Body of pancreas (tissue), 4 donors: ENCODE data around the gene FXR2.

Experiments
- POLR2A ChIP-seq, 3 donors: fragments of 450-650 bp; IDR thresholded peaks; one replicate each; pipeline ENCODE4 v1.6.1; 2016; ENCODE audit warnings: antibody characterized with exemption in 3 of 3, mild to moderate bottlenecking in 2 of 3
- TF ChIP-seq, protein P1 (sequence below), 7 experiments: fragments of 450-650 bp in 4 of 7; fragments of 200-600 bp in 3 of 7; sonication (generic) in 3 of 7; IDR thresholded peaks; one replicate each; pipeline ENCODE4 v1.5.1; 2016 to 2019; ENCODE audit warnings: antibody characterized with exemption in 7 of 7

DNA sequence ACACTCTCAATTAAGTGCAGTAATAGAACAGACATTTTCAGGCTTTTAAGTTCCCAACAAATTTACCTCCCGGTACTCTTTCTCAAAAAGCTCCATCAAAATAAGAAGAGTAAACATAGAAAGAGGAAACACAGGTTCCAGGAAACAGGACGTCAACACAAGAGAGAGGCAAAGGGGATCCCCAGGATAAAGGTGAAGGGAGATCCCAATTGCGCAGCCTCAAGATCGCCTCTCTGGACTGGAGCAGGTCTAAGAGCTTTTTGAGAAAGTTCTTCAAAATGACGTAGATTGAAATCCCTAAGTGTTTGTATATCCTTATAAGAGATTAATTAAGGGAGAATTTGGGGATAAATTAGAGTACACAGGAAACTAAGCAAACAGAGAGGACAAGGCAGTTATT lies 3.9 kb upstream of the FXR2 start:
- TF ChIP-seq, protein P1, sequence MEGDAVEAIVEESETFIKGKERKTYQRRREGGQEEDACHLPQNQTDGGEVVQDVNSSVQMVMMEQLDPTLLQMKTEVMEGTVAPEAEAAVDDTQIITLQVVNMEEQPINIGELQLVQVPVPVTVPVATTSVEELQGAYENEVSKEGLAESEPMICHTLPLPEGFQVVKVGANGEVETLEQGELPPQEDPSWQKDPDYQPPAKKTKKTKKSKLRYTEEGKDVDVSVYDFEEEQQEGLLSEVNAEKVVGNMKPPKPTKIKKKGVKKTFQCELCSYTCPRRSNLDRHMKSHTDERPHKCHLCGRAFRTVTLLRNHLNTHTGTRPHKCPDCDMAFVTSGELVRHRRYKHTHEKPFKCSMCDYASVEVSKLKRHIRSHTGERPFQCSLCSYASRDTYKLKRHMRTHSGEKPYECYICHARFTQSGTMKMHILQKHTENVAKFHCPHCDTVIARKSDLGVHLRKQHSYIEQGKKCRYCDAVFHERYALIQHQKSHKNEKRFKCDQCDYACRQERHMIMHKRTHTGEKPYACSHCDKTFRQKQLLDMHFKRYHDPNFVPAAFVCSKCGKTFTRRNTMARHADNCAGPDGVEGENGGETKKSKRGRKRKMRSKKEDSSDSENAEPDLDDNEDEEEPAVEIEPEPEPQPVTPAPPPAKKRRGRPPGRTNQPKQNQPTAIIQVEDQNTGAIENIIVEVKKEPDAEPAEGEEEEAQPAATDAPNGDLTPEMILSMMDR (IDR thresholded peaks at IDR 0.05) = no peak
- TF ChIP-seq POLR2A (IDR thresholded peaks at IDR 0.05) = no peak
